HEK293 (cell line): ENCODE data around the gene CRAT.

Experiments used
- CTCF ChIA-PET: fragments of 350-600 bp; formaldehyde crosslinking; extraction: SDS; loops from one replicate; lab custom pipeline; 2021; ENCODE audit warnings: antibody characterized with exemption; lab: Yijun Ruan, JAX
- POLR2A ChIA-PET: fragments of 300-600 bp; formaldehyde crosslinking; extraction: SDS; loops from one replicate; lab custom pipeline; 2020; ENCODE audit warnings: antibody characterized with exemption, inconsistent platforms; lab: Yijun Ruan, JAX
- H3K27ac ChIP-seq: fragments of 200-500 bp; sonication (Bioruptor generic); 2 replicates; pipeline ENCODE4 v1.5.1; 2014; ENCODE audit warnings: low read depth, low read length, control low read depth, inconsistent platforms; ENCODE audit errors: extremely low read depth
- H3K36me3 ChIP-seq, 2 experiments: fragments of 200-500 bp in 1 of 2; sonication (Bioruptor generic) in 1 of 2; 1 replicate in 1 of 2; 2 replicates in 1 of 2; pipeline ENCODE4 v1.5.1; 2014 to 2017; ENCODE audit warnings: inconsistent platforms in 2 of 2, low read length in 2 of 2; ENCODE audit not compliant: control insufficient read depth in 2 of 2, insufficient read depth in 1 of 2
- H3K4me1 ChIP-seq: fragments of 200-500 bp; sonication (Bioruptor generic); 2 replicates; pipeline ENCODE4 v1.5.1; 2014; ENCODE audit warnings: mild to moderate bottlenecking, low read length, inconsistent platforms; ENCODE audit not compliant: control insufficient read depth, insufficient read depth
- H3K4me3 ChIP-seq: 2 replicates; pipeline ENCODE4 v1.5.1; 2011; ENCODE audit warnings: low read depth, mild to moderate bottlenecking, control low read depth, low read length, moderate library complexity
- H3K9me3 ChIP-seq: fragments of 200-500 bp; sonication (Bioruptor generic); 2 replicates; pipeline ENCODE4 v1.5.1; 2014; ENCODE audit warnings: low read depth, low read length, inconsistent platforms; ENCODE audit not compliant: control insufficient read depth, insufficient read depth
- GFI1B ChIP-seq: fragments of 450-650 bp; formaldehyde crosslinking; IDR thresholded peaks from 2 replicates; pipeline ENCODE4 v1.5.1; 2016; ENCODE audit warnings: missing biosample characterization, missing genetic modification characterization
- GLIS1 ChIP-seq: fragments of 450-650 bp; formaldehyde crosslinking; IDR thresholded peaks from 2 replicates; pipeline ENCODE4 v1.5.1; 2016; ENCODE audit warnings: missing biosample characterization, missing genetic modification characterization
- IKZF3 ChIP-seq: fragments of 450-650 bp; IDR thresholded peaks from 2 replicates; pipeline ENCODE4 v1.5.0; 2018; ENCODE audit warnings: missing biosample characterization, mild to moderate bottlenecking, missing genetic modification characterization, moderate library complexity
- OVOL3 ChIP-seq: fragments of 450-650 bp; formaldehyde crosslinking; IDR thresholded peaks from 2 replicates; pipeline ENCODE4 v1.5.1; 2016; ENCODE audit warnings: missing biosample characterization, missing genetic modification characterization
- RBAK ChIP-seq: fragments of 450-650 bp; formaldehyde crosslinking; IDR thresholded peaks from 2 replicates; pipeline ENCODE4 v1.5.1; 2016; ENCODE audit warnings: missing biosample characterization, missing genetic modification characterization
- SCRT1 ChIP-seq: fragments of 450-650 bp; formaldehyde crosslinking; IDR thresholded peaks from 2 replicates; pipeline ENCODE4 v1.5.1; 2016; ENCODE audit warnings: missing biosample characterization, missing genetic modification characterization, borderline replicate concordance
- SCRT2 ChIP-seq: fragments of 450-650 bp; formaldehyde crosslinking; IDR thresholded peaks from 2 replicates; pipeline ENCODE4 v1.5.1; 2016; ENCODE audit warnings: missing biosample characterization, missing genetic modification characterization
- SP2 ChIP-seq: fragments of 450-650 bp; formaldehyde crosslinking; IDR thresholded peaks from 2 replicates; pipeline ENCODE4 v1.5.1; 2016; ENCODE audit warnings: missing biosample characterization, missing genetic modification characterization
- SP3 ChIP-seq: fragments of 450-650 bp; formaldehyde crosslinking; IDR thresholded peaks from 2 replicates; pipeline ENCODE4 v1.5.1; 2016; ENCODE audit warnings: missing biosample characterization, missing genetic modification characterization
- YY1 ChIP-seq: fragments of 450-650 bp; formaldehyde crosslinking; IDR thresholded peaks from 2 replicates; pipeline ENCODE4 v1.5.1; 2018; ENCODE audit warnings: missing biosample characterization, missing genetic modification characterization
- ZBTB17 ChIP-seq: fragments of 450-650 bp; formaldehyde crosslinking; IDR thresholded peaks from 2 replicates; pipeline ENCODE4 v1.5.1; 2016; ENCODE audit warnings: missing biosample characterization, missing genetic modification characterization
- ZFHX2 ChIP-seq: fragments of 450-650 bp; formaldehyde crosslinking; conservative IDR thresholded peaks from 2 replicates; pipeline ENCODE4 v1.5.1; 2016; ENCODE audit warnings: missing biosample characterization, missing genetic modification characterization
- ZNF114 ChIP-seq: fragments of 450-650 bp; formaldehyde crosslinking; IDR thresholded peaks from 2 replicates; pipeline ENCODE4 v1.5.0; 2017; ENCODE audit warnings: missing biosample characterization, missing genetic modification characterization
- ZNF133 ChIP-seq: fragments of 450-650 bp; formaldehyde crosslinking; IDR thresholded peaks from 2 replicates; pipeline ENCODE4 v1.5.1; 2016; ENCODE audit warnings: missing biosample characterization, missing genetic modification characterization
- ZNF140 ChIP-seq: fragments of 450-650 bp; formaldehyde crosslinking; IDR thresholded peaks from 2 replicates; pipeline ENCODE4 v1.5.1; 2016; ENCODE audit warnings: missing biosample characterization, missing genetic modification characterization
- ZNF23 ChIP-seq: fragments of 450-650 bp; formaldehyde crosslinking; IDR thresholded peaks from 2 replicates; pipeline ENCODE4 v1.5.1; 2016; ENCODE audit warnings: missing biosample characterization, missing genetic modification characterization, borderline replicate concordance
- ZNF335 ChIP-seq: fragments of 450-650 bp; formaldehyde crosslinking; conservative IDR thresholded peaks from 2 replicates; pipeline ENCODE4 v1.5.1; 2016; ENCODE audit warnings: missing biosample characterization, missing genetic modification characterization
- ZNF529 ChIP-seq: fragments of 450-650 bp; formaldehyde crosslinking; IDR thresholded peaks from 2 replicates; pipeline ENCODE4 v1.5.1; 2017; ENCODE audit warnings: missing genetic modification characterization, missing biosample characterization; ENCODE audit not compliant: insufficient replicate concordance
- ZNF600 ChIP-seq: fragments of 450-650 bp; formaldehyde crosslinking; IDR thresholded peaks from 2 replicates; pipeline ENCODE4 v1.5.1; 2016; ENCODE audit warnings: missing biosample characterization, missing genetic modification characterization
- ZNF626 ChIP-seq: fragments of 450-650 bp; sonication (Bioruptor Pico); formaldehyde crosslinking; IDR thresholded peaks from 2 replicates; pipeline ENCODE4 v1.5.1; 2018; ENCODE audit warnings: missing biosample characterization, missing genetic modification characterization, inconsistent platforms
- ZNF707 ChIP-seq: fragments of 450-650 bp; formaldehyde crosslinking; IDR thresholded peaks from 2 replicates; pipeline ENCODE4 v1.5.1; 2016; ENCODE audit warnings: missing biosample characterization, missing genetic modification characterization
- ZNF777 ChIP-seq: fragments of 450-650 bp; formaldehyde crosslinking; IDR thresholded peaks from 2 replicates; pipeline ENCODE4 v1.5.1; 2017; ENCODE audit warnings: missing biosample characterization, missing genetic modification characterization, borderline replicate concordance
- ZNF837 ChIP-seq: fragments of 450-650 bp; formaldehyde crosslinking; IDR thresholded peaks from 2 replicates; pipeline ENCODE4 v1.5.1; 2016; ENCODE audit warnings: missing biosample characterization, missing genetic modification characterization
- TF ChIP-seq, protein P1 (sequence below): fragments of 450-650 bp; formaldehyde crosslinking; IDR thresholded peaks from 2 replicates; pipeline ENCODE4 v1.5.1; 2017; ENCODE audit warnings: missing biosample characterization, mild to moderate bottlenecking, missing genetic modification characterization, moderate library complexity
- TF ChIP-seq, protein P2 (sequence below): fragments of 450-650 bp; formaldehyde crosslinking; IDR thresholded peaks from 2 replicates; pipeline ENCODE4 v1.5.1; 2016; ENCODE audit warnings: missing biosample characterization, missing genetic modification characterization

Gene CRAT

DNA sequence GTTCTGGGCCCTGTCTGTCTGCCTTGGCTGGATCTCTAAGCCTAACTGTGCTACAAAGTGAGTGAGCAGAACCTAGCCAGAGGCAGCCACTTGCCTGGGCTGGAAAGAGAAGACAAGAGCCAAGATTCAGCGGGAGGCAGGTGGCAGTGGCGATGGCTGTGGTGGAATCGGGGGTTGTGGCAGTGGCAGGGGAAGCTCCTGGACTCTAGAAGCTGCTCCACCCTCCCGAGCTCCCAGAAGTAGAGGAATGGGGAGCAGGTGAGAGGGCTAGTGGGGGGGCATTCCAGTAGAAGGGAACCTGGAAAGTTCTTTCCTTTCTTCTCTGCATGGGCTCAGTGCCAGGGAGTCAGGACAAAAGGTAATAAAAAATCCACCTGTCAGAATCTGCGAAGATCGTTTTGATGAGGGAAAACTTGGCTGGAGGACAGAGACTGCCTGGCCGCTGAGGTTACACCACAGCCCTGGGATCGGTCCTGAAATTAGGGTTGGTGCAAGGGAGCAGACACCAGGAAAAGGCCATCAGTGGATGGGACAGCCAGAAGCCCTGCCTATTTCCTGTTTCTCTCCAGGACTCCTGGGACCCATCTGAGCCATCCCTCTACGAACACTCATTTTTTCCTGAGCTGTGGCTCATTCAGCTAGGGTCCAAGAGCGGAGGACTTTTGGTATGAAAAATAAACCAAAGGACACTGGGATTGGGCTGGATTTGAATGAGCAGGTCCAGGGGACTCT lies 1.6 kb downstream of the CRAT start:
- Histone ChIP-seq H3K4me1 (peaks cover 4% of the 10 kb centered on the region; the same call in 1 of the 2 replicates), H3K27ac (no peak overlapping the region), H3K36me3 (peaks cover 0 to 8% of the 10 kb centered on the region in 2 experiments; a peak in 2 of 3 replicates), H3K4me3 (no peak overlapping the region), H3K9me3 (no peaks in the 10 kb centered on the region)
- ChIA-PET POLR2A (interaction anchor here (1.1 to 3.7 kb wide), 2 partner anchors 13 to 28 kb away, joined by 4 to 23 read pairs; partner anchors contain the start of gene DOLPP1), CTCF (interaction anchor here (0.6 to 2.1 kb wide), 3 partner anchors 11 to 641 kb away, joined by 3 to 6 read pairs (median 5); no protein-coding TSS in a partner anchor)
- TF ChIP-seq, protein P1, sequence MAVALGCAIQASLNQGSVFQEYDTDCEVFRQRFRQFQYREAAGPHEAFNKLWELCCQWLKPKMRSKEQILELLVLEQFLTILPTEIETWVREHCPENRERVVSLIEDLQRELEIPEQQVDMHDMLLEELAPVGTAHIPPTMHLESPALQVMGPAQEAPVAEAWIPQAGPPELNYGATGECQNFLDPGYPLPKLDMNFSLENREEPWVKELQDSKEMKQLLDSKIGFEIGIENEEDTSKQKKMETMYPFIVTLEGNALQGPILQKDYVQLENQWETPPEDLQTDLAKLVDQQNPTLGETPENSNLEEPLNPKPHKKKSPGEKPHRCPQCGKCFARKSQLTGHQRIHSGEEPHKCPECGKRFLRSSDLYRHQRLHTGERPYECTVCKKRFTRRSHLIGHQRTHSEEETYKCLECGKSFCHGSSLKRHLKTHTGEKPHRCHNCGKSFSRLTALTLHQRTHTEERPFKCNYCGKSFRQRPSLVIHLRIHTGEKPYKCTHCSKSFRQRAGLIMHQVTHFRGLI = no peak
- TF ChIP-seq ZNF133 (tag by site-specific recombination) (no peak), ZNF140 (no peak), SCRT2 (peak; percentile 92), YY1 (tag by site-specific recombination) (no peak), ZBTB17 (tag by site-specific recombination) (peak; percentile 41; the same call in 1 of the 2 replicates), SP2 (no peak), ZNF23 (tag by site-specific recombination) (no peak), SCRT1 (tag by site-specific recombination) (0 out of 2 replicates have a peak, but pooled peaks have one; percentile 35), GLIS1 (peak; percentile 9; the same call in 1 of the 2 replicates), ZNF626 (tag by site-specific recombination) (no peak), ZNF114 (tag by site-specific recombination) (no peak), SP3 (no peak), IKZF3 (tag by site-specific recombination) (0 out of 2 replicates have a peak, but pooled peaks have one; percentile 12), ZNF600 (tag by site-specific recombination) (no peak), RBAK (tag by site-specific recombination) (no peak)
- TF ChIP-seq, protein P2, sequence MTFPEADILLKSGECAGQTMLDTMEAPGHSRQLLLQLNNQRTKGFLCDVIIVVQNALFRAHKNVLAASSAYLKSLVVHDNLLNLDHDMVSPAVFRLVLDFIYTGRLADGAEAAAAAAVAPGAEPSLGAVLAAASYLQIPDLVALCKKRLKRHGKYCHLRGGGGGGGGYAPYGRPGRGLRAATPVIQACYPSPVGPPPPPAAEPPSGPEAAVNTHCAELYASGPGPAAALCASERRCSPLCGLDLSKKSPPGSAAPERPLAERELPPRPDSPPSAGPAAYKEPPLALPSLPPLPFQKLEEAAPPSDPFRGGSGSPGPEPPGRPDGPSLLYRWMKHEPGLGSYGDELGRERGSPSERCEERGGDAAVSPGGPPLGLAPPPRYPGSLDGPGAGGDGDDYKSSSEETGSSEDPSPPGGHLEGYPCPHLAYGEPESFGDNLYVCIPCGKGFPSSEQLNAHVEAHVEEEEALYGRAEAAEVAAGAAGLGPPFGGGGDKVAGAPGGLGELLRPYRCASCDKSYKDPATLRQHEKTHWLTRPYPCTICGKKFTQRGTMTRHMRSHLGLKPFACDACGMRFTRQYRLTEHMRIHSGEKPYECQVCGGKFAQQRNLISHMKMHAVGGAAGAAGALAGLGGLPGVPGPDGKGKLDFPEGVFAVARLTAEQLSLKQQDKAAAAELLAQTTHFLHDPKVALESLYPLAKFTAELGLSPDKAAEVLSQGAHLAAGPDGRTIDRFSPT (tag by site-specific recombination) = 0 out of 2 replicates have a peak, but pooled peaks have one; percentile 21

DNA sequence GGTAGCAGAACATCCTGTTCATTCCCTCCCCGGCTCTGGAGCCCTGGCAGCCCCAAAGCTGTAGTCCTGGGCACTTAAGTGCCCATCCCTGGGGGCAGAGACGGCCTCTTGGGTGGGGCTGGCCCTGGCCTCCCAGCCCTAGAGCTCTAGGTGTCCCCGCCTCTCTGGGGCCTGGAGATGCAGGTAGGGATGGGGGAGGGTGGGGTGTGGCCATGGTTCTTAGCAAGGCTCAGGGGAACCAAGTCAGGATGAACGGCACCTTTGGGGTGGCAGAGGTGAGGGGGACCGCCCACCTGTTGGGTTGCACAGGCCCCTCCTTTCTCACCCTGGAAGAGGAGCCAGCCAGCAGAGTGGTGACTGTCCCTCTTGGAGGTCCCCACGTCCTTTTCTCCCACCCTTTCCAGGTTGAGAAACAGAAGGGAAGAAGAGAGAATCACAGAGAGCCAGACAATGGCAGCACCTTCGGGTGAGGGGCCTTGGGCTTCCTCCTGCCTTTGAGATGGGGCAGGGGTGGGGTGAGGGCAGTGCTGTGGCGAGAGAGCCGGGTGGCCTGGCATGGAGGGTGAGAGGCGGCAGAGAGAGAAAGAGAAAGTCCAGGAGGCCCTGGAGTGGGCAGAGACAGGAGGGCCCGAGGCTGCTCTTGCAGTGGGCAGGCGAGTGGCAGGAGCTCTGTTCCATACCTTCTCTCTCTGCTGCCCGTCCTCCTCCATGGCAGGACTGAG lies 2.3 kb downstream of the CRAT start:
- Histone ChIP-seq H3K36me3 (peaks cover 0 to 8% of the 10 kb centered on the region in 2 experiments; a peak in 2 of 3 replicates), H3K4me1 (no peaks in the 10 kb centered on the region), H3K27ac (no peak overlapping the region), H3K9me3 (no peaks in the 10 kb centered on the region), H3K4me3 (no peak overlapping the region)
- ChIA-PET POLR2A (interaction anchor here (0.5 kb wide), 1 partner anchor 16 kb away, joined by 4 read pairs; no protein-coding TSS in a partner anchor), CTCF (interaction anchor here (0.6 to 2.1 kb wide), 3 partner anchors 11 to 640 kb away, joined by 3 to 6 read pairs (median 5); no protein-coding TSS in a partner anchor)
- no peak for TF ChIP-seq ZFHX2 (tag by site-specific recombination)
- no peak for TF ChIP-seq OVOL3 (tag by site-specific recombination)
- TF ChIP-seq ZNF707 = no peak
- peak; percentile 47 for TF ChIP-seq SCRT2
- TF ChIP-seq ZNF837 (tag by site-specific recombination) = no peak
- TF ChIP-seq ZNF335 (tag by site-specific recombination) = no peak
- TF ChIP-seq GFI1B = no peak
- no peak for TF ChIP-seq ZNF529 (tag by site-specific recombination)
- no peak for TF ChIP-seq ZNF777 (tag by site-specific recombination)
